ENCODE data around the gene ELK1. TPM values are rescaled to one million over a fixed set of nuclear protein-coding genes. Genes with fewer than 3 reads are reported as not detected.

ELK1 gene
- total and polyA plus RNA-seq, 2 experiments from 2014 or later, result 19.2 to 39.5 TPM

GRCh38 chrX:47587091-47587891 lies 63.1 kb downstream of the ELK1 start (continued):
- TF ChIP-seq ZNF114 (CRISPR knock-in tag; IDR thresholded peaks at IDR 0.05), result no peak
- no peak for TF ChIP-seq NANOG (IDR thresholded peaks at IDR 0.05; ENCODE audit: borderline replicate concordance)
- TF ChIP-seq POLR2AphosphoS5 (IDR thresholded peaks at IDR 0.05; ENCODE audit: low read depth), result no peak
- TF ChIP-seq EZH2 (IDR thresholded peaks at IDR 0.05; ENCODE audit: low read depth, unreplicated experiment), result no peak
- no peak for TF ChIP-seq ZNF331 (CRISPR knock-in tag; IDR thresholded peaks at IDR 0.05; ENCODE audit: low read depth)
- no peak for TF ChIP-seq CREB1 (CRISPR knock-in tag; IDR thresholded peaks at IDR 0.05; ENCODE audit: low read depth)

- H3K27me3 Mint-ChIP-seq (ENCODE audit: insufficient read depth, low read depth, poor library complexity), result peaks cover 16% of the 10 kb centered on the region
- Histone ChIP-seq H3K4me1 (ENCODE audit: insufficient read depth) (0 out of 2 replicates have a peak, but pooled peaks cover 4% of the 10 kb centered on the region), H3K36me3 (ENCODE audit: insufficient read depth) (no peaks in the 10 kb centered on the region), H4K20me1 (replicated peaks; ENCODE audit: insufficient read depth) (no peaks in the 10 kb centered on the region), H3K27ac (ENCODE audit: low read depth) (no peak overlapping the region), H2AFZ (no peak overlapping the region), H3K4me3 (no peak overlapping the region), H3K4me2 (no peak overlapping the region), H3K27me3 (ENCODE audit: insufficient read depth) (no peaks in the 10 kb centered on the region), H3F3A (replicated peaks; ENCODE audit: low read depth) (no peaks in the 10 kb centered on the region), H3K79me2 (replicated peaks; ENCODE audit: insufficient read depth) (no peaks in the 10 kb centered on the region), H3K9me2 (ENCODE audit: insufficient read depth) (no peaks in the 10 kb centered on the region)
- no peaks in the 10 kb centered on the region for H3K9me3 Mint-ChIP-seq
- peak overlapping the region; percentile 78; the same call in 1 of the 2 replicates for H3K27ac Mint-ChIP-seq
- DNase-seq (ENCODE audit: low spot score) (no peak), ATAC-seq (no peak)
- TF ChIP-seq CTCF (conservative IDR thresholded peaks at IDR 0.05; ENCODE audit: low read depth in 2 of 2) (peak in 1 of 2 experiments; percentile 25; a peak in 1 of 4 replicates), ZNF114 (CRISPR knock-in tag; IDR thresholded peaks at IDR 0.05) (no peak), ETS1 (IDR thresholded peaks at IDR 0.05) (no peak)
- H3K4me1 Mint-ChIP-seq, result peaks cover 20% of the 10 kb centered on the region
- H3K36me3 Mint-ChIP-seq (ENCODE audit: low read depth), result peaks cover 5% of the 10 kb centered on the region; the same call in 1 of the 3 replicates
- H3K4me3 Mint-ChIP-seq, result no peak overlapping the region; the same call in 2 of the 3 replicates
Observed at GRCh38 chrX:47586043-47586787, 64.1 kb downstream of the ELK1 start.

Small RNA genes lying within 50 kb of the gene (microRNA-seq; reads per million reads assigned to microRNA genes)
- not detected for gene MIR4769

Small RNA genes lying within 50 kb of the gene (small RNA-seq; reads per million reads assigned to genes)
- gene MIR4769 (ENCODE audit: low replicate concordance), result not detected

Other genes starting within 250 kb of the ELK1 start
- gene ZNF41, start 167.3 kb downstream of the ELK1 start, total RNA-seq (2014; rRNA removed; shearing (Covaris generic)), result 6.3 and 6.4 TPM in 2 replicates
- gene ZNF41, start 167.3 kb downstream of the ELK1 start, polyA plus RNA-seq (2016; fragmentation: Nextera tagmentation; extraction: Ambion mirVana), result 1.1 and 2.0 TPM in 2 replicates
- gene ARAF, start 89.4 kb downstream of the ELK1 start, total RNA-seq (2014; rRNA removed; shearing (Covaris generic)), result 18.0 and 28.2 TPM in 2 replicates
- 35.9 and 43.9 TPM in 2 replicates for gene ARAF, start 89.4 kb downstream of the ELK1 start, polyA plus RNA-seq (2016; fragmentation: Nextera tagmentation; extraction: Ambion mirVana)
- gene TIMP1, start 68.1 kb downstream of the ELK1 start, total RNA-seq (2014; rRNA removed; shearing (Covaris generic)), result 39.0 and 42.5 TPM in 2 replicates
- gene TIMP1, start 68.1 kb downstream of the ELK1 start, polyA plus RNA-seq (2016; fragmentation: Nextera tagmentation; extraction: Ambion mirVana), result 117 and 121 TPM in 2 replicates
- gene SYN1, start 30.7 kb downstream of the ELK1 start, total RNA-seq (2014; rRNA removed; shearing (Covaris generic)), result 4.7 and 6.7 TPM in 2 replicates
- 3.6 and 7.1 TPM in 2 replicates for gene SYN1, start 30.7 kb downstream of the ELK1 start, polyA plus RNA-seq (2016; fragmentation: Nextera tagmentation; extraction: Ambion mirVana)
- 1.9 and 2.2 TPM in 2 replicates for gene CFP, start 20.6 kb downstream of the ELK1 start, total RNA-seq (2014; rRNA removed; shearing (Covaris generic))
- gene CFP, start 20.6 kb downstream of the ELK1 start, polyA plus RNA-seq (2016; fragmentation: Nextera tagmentation; extraction: Ambion mirVana), result 1.8 and 2.1 TPM in 2 replicates
- 58.4 and 64.5 TPM in 2 replicates for gene UXT, start 8.6 kb upstream of the ELK1 start, total RNA-seq (2014; rRNA removed; shearing (Covaris generic))
- 134 and 141 TPM in 2 replicates for gene UXT, start 8.6 kb upstream of the ELK1 start, polyA plus RNA-seq (2016; fragmentation: Nextera tagmentation; extraction: Ambion mirVana)
- 8.9 and 9.9 TPM in 2 replicates for gene ZNF81, start 186.3 kb upstream of the ELK1 start, total RNA-seq (2014; rRNA removed; shearing (Covaris generic))
- gene ZNF81, start 186.3 kb upstream of the ELK1 start, polyA plus RNA-seq (2016; fragmentation: Nextera tagmentation; extraction: Ambion mirVana), result 3.4 and 6.1 TPM in 2 replicates

Measured in GM23338 (cell line).